Amniotic stem cell (primary cell): ENCODE measurements around the gene HSFX3.
"Not testable (repeated sequence)": the region's sequence is repeated elsewhere in the genome, so short reads cannot be mapped to it uniquely, and the experiment has no call there.

Experiments used
- DNase-seq: peaks from one replicate; lab custom pipeline; 2025; lab: John Stamatoyannopoulos, UW

Gene HSFX3

DNA sequence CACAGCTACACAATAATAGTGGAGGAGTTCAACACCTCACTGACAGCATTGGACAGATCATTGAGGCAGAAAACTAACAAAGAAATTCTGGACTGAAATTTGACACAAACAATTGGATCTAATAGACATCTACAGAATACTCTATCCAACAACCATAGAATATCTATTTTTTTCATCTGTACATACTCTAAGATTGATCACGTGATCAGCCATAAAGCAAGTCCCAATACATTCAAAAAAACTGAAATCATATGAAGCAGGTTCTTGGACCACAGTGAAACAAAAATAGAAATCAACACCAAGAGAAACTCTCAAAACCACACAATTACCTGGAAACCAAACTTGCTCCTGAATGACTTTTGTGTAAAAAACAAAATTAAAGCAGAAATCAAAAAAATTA is 32.4 kb downstream of the HSFX3 start:
- DNase-seq, result no peak

DNA sequence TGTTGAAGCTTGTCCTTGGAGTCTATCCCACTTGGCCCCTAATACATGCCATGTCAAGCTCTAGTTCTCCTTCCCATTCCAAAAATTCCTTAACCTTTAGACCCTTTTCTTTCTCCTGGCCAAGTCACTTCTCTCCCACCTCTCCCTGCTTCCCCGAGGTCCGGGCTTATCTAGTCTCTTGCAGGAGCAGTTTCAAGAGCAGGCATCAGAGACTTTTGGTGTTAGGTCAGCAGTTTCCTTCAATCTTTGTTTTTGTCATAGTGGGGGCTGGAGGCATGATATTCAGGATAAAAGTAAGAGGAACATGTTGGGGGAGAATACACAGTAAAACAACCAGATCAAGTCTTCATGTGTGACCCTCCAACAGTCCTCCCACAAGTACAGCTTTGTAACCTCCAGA is 33.1 kb downstream of the HSFX3 start:
- no peak for DNase-seq

DNA sequence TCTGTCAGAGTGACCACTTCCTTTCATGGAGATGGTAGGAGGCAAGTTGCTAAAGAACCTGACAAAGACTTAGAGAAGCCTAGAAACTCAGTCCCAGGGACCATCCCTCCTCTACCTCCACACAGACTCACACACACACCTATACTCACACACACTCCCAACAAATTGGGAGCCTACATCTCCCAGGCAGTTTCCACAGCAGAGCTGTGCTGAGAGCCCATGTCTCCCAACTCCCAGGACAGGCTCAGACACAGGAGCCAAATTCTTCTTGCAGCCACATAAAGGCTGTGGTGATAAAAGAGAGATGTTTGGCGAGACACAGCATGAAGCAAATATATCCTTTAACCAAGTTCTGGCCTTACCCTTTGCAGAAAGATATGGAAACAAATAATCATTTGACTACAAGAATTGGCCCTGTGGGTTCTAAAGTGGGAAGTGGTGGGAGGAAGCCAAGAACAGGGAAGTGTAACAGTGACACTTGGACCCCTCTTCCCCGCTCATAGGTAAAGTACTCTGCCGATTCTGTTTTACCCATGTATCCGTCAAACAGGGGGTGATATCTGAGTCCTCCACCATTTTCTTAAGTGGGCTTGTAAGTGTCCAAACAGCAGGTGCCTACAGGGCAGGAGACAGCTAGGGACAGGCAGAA is 33.6 kb downstream of the HSFX3 start:
- no peak for DNase-seq

DNA sequence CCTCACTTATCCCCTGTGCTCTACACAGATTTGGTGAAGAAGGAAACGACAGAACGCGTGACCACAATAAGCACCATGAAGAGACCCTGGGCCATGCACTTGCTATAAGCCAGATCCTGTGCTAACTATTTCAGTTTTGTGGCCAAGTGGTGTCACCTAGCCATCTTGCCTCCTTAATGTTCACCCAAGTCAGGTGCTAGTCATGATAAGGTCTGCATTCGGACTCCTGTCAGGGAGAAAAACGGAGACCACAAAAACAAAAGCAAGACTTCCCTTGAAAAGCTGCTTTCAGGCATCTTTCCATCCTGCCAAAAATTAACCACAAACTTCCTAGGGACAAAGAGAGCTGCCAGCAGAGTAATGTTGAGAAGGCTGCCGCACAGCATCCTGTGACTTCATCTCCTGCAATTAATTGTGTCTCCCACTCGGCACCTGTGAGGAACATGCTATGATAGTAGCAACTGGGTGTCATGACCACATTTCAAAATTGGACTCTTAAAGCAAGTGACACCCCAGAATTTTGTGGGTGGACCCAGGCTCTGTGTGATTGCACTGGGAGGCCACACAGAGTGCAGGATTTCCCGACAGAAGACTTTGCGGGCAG is 35.8 kb downstream of the HSFX3 start:
- no peak for DNase-seq

DNA sequence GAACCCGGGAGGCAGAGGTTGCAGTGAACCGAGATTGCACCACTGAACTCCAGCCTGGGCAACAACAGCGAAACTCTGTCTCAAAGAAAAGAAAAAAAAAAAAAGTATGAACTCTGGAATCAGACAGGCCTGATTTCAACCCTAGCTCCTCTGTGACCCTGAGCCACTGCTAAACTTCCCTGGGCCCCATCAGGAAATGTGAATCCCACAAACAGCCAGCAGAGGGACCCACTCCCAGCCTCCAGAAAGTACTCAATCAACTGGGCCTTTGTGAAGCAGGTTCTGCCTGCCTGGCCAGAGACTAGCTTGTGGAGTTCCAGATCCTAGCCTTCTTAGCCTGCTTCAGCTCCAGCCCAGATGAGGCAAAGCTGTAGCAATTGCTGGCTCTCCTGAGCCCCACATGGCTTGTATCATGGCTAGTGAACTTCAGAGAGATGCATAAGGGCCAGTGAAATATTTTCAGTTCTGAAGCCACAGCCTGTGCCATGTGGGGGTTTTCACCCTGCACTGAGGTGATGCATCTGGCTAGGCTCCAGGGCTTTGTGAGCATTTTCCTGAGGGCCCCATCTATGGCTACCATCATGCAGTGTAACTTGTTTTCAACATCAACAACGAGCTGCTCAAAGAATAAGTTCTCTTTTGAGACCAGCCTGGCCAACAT is 37.4 kb downstream of the HSFX3 start:
- DNase-seq, result no peak

DNA sequence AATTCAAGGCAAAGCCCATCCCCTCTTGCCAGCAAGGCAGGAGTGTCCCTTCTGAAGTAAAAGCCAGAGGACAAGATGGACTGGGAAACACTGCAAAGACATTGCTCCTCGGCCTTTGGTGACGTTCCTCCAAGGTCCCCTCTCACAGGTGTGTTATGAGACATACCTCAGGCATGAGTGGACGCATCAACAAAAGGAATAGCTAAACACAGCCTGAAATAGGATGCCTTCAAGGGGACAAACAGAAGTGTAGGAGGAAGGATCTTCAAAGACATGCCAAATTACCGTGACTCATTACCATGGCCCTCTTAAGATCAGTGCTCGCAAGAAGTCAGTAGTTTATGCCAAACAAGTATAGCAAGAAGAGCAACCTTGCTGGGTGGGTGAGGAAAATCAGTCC is 38.6 kb downstream of the HSFX3 start:
- DNase-seq, result no peak

DNA sequence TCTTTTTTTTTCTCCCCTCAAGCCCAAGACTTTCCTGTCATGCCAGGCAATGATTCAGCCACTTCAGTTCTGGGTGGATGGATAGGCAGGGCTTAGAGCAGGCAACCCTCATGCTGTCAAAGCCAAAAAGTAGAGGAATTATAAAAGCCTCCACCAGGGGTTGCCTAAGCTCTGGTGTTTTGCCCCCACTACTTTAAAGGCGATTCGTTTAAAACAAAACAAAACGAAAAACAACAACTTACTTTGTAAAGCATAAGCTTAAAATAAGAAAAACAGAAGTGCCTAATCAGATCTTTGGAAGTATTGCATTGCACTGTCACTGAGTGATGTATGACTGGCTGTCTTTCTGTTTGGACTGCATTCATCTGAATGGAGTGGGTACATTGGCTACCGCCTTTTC is 39.3 kb downstream of the HSFX3 start:
- DNase-seq, result no peak

DNA sequence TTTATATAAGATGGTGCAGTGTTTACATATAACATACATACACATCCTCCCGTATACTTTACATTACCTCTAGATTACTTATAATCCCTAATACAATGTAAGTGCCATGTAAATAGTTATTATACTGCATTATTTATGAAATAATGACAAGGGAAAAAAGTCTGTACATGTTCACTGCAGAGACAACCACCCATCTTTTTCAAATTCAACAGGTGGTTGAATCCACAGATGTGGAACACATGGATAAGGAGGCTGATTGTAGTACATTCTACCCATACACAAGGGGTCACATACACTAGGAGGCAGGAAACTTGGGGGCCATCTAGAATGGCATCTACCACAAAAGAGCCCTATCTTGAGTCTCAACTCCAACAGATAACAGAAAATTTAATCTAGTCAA is 41.3 kb downstream of the HSFX3 start:
- no peak for DNase-seq

DNA sequence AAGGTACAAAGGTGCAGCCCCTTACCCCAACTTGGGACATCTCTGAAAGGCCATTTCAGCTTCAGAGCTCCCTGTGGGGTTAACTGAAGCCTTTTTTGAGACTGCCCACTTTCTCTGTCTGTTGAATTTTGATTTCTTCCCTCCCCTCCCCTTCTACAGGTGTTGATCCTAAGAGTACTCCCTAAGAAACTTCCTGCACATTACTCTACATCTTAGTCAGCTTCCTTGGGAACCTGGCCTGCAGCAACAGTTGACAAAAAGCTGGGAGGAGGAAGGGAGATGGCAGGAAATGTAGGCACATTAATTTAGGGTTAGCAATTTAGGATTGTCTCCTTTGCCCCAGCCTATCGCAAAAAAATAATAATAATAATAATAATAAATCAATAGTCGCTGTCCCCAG is 43.4 kb downstream of the HSFX3 start:
- DNase-seq, result no peak

DNA sequence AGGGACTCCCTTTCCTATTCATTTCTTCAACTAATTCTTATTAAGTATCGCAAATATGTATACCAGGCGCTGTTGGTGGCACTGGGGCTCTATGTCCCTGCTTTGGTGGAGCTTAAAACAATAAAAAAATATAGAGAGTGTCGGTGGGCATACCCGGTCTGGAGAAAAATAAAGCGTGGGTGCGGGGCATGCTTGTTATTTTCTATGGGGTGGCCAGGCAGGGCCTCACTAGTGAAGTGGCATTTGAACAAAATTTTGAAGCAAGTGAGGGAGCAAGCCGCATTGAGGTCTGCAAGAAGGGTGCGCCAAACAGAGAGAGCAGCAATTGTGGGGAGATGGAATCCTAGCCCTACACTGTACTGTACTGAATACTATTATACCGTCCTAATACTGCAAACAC is 44.1 kb downstream of the HSFX3 start:
- no peak for DNase-seq

DNA sequence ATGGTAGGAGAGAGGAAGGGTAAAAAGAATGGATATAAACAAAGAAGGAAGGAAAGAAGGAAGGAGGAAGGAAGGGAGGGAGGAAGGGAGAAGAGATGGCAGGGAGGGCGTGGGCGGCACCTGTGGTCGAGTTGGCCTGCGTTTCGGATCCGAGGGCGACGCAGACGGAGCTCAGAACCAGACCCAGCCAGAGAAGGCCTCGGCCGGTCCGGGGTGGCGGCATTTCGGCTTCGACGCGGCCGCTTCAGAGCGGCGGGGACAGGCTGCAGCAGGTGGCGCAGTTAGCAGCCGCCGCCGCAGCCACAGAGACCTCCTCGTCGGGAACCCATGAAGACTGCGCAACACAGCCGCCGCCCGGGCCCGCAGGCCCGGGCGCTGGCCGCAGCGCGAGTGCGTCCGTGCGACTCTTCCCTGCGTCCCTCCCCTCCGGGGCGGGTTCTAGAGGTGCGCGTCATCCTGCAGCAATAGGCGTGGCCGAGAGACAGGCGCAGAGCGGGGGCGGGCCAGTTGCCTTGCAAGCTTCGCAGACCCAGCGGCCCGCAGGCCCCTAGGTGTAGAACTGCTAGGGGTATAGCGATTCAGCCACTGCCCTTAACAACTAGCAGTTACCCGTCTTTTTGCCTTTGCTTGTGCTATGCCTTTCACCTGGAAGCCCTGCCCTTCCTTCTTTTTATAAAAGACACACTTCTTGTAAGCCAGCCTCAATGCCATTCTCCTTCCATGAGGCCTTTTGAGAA is 44.6 kb downstream of the HSFX3 start, which contains the start of gene IDS:
Gene IDS, minus strand, starts transcription at position 392 of the 737 bp plus-strand sequence. Its CDS starts 169 bp downstream, at position 223.
- DNase-seq, result peak; percentile 42

DNA sequence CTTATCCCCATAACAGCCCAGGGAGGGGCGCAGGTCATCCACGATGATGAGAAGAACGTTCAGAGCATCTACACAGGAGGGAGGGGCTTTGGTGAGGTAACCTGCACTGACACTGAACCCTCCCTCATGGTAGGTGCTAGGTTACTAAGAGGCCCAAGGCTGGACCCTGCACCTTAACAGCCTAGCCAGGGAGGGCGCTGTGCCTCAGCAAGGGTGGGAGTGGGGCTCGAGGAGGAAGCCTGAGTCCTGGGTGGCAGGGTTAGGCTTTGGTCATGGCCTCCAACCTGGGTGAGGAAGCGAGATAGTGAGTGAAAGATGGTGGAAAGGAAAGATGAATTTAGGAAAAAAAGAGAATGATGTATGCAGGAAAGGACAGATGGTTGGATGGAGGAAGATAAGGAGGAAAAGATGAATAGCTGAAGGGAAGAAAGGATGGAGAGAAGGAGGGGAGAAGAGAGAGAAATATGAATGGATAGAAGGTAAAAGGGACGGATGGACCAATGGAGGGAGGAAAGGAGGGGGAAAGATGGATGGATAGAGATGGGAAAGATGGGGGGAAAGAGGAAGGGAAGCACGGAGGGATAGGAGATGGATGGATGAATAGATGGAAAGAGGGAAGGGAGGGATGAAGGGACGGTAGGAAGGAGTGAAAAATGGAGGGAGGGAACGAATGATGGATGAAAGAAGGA is 45.4 kb downstream of the HSFX3 start:
- DNase-seq, result no peak

DNA sequence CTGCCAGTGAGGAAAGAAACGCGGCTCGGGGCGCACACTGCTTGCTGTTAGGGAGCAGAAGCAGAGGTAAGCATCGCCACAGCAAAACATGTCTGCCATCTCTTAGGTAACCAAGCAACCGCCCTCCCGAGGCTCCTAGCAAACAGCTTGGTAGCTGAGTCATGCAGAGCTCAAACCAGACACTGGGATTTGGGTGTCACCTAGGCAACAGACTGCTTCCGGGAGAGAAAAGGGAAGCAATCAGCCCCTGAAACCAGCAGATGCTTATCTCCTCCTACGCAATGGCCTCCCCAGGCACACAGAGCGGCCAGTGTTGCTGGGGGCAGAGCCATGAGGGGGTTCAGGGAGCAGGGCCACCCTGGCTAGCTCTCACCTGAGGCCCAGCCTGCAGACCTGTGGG is 46.3 kb downstream of the HSFX3 start:
- DNase-seq, result peak; percentile 8

DNA sequence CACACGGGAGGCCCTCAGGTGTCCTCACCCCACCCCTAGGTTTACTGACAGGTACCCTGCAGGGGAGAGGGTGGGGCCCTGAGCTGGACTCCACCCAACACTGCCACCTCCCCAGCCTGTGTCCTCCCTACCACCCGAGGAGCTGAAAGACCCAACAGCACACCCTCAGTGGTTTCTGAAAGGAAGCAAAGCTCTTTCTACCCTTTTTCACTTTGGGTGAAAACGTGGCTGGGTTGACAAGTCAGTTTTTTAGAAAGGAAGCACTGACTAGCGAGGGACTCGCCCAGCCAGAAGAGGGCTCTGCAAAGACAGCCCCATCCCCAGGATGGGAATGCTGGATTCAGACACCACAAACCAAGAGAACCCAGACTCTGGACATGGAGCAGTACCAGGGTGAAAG is 46.8 kb downstream of the HSFX3 start:
- DNase-seq, result not testable (repeated sequence)

DNA sequence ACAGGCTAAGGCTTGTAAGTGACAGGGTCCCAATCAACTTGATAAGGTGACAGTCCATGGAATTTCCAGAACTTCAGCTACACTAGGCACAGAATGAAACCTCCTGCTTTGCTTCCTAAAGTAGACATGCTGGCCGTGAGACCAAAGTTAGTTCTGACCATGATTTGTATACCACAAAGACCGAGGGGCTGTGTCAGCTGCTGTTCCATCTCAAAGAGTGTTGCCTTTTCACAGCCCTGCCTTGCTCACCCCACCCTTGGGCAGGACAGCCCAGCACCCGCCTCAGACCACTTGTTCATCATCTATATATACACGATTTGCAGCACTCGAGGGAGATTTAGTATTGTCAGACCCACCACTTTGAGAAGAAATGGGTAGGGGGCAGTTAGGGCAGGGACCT is 50.0 kb downstream of the HSFX3 start:
- DNase-seq, result no peak

DNA sequence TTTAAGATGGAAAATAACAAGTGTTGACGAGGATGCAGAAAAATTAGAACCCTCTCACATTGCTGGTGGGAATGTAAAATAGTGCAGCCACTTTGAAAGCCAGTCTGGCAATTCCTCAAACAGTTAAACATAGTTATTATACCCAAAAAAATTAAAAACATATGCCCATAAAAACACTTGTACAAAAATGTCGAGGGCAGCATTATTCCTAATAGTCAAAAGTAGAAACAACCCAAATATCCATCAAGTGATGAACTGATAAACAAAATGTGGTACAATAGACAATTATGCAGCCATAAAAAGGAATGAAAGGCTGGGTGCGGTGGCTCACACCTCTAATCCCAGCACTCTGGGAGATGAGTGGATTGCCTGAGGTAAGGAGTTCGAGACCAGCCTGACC is 51.0 kb downstream of the HSFX3 start:
- DNase-seq, result no peak
